ENCODE data around the gene ZNF771.

Gene ZNF771

DNA sequence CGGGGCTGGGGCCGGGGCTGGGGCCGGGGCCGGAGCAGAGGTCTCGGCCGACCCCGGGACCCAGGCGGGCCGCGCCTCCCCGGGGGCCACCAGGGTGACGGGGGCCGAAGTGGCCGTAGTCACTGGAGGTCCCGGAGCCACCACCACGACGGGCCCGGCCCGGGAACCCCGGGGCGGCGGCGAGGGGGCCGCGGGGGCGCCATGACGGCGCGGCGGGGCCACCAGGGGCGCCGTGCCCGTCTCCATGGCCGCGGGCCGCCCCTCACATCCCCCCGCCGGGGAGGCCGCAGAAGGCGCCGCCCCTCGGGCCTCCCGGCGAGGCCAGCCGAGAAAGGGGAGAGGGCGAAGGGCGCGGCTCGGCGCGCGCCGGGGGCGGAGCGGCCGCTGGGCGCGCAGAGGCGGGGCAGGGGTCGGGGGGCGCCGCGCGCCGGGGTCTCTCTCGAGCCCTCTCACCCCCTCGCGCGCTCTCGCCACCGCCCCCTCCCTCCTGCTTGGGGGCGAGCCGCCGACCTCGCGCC, 37.4 kb upstream of the ZNF771 start:
- peak overlapping the region; percentile 87 for H3K4me3 ChIP-seq (ENCODE audit: low read length)
- no peak for DNase-seq (ENCODE audit: low read depth)
- TF ChIP-seq, protein P1, sequence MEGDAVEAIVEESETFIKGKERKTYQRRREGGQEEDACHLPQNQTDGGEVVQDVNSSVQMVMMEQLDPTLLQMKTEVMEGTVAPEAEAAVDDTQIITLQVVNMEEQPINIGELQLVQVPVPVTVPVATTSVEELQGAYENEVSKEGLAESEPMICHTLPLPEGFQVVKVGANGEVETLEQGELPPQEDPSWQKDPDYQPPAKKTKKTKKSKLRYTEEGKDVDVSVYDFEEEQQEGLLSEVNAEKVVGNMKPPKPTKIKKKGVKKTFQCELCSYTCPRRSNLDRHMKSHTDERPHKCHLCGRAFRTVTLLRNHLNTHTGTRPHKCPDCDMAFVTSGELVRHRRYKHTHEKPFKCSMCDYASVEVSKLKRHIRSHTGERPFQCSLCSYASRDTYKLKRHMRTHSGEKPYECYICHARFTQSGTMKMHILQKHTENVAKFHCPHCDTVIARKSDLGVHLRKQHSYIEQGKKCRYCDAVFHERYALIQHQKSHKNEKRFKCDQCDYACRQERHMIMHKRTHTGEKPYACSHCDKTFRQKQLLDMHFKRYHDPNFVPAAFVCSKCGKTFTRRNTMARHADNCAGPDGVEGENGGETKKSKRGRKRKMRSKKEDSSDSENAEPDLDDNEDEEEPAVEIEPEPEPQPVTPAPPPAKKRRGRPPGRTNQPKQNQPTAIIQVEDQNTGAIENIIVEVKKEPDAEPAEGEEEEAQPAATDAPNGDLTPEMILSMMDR (conservative IDR thresholded peaks at IDR 0.05; ENCODE audit: low read depth, low read length): no peak

DNA sequence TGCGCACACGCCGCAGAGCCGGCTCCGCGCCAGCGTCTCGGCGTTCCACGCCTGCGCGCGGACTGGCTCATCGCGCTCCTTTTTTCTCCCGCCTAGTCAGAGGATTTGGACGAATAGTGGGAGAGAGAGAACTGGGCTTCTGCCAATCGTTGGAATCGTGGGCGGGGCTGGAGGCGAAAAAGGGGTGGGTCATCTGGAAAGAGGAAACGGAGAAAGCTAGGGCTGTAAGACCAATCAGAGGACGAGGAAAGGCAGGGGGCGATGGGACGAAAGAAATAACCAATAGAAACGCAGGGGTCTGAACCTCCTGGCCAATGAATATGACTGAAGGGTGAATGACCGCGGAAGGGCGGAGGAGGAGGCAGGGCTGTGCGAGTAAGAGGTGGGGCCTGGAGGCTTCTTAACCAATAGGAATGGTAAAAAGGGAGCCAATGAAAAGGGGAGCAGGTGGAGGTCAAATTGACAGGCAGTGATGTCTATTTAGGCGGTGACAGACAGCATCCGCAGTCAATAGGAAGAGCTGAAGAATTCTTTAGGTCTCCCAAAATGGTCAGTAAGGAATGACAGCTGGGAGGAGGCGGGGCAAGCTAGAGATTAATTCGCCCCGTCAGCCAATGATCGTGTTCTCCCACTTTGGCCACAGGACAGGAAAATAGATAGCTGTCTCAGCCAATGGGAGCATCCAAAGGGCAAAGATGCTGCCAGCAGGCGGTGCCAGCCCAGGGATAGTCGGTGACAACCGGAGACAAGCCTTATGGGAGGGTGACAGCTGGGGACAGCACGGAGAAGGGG, 36.8 kb upstream of the ZNF771 start, which contains the start of gene TBC1D10B:
TBC1D10B (minus strand) TSS at position 39 of the 792 bp plus-strand sequence. CDS start 311 bp downstream, outside the sequence.
- peak within 1 kb of the TSS; percentile 87 for H3K4me3 ChIP-seq (ENCODE audit: low read length)
- peak; percentile 100 for DNase-seq (ENCODE audit: low read depth)
- TF ChIP-seq, protein P1 (conservative IDR thresholded peaks at IDR 0.05; ENCODE audit: low read depth, low read length): peak; percentile 27

DNA sequence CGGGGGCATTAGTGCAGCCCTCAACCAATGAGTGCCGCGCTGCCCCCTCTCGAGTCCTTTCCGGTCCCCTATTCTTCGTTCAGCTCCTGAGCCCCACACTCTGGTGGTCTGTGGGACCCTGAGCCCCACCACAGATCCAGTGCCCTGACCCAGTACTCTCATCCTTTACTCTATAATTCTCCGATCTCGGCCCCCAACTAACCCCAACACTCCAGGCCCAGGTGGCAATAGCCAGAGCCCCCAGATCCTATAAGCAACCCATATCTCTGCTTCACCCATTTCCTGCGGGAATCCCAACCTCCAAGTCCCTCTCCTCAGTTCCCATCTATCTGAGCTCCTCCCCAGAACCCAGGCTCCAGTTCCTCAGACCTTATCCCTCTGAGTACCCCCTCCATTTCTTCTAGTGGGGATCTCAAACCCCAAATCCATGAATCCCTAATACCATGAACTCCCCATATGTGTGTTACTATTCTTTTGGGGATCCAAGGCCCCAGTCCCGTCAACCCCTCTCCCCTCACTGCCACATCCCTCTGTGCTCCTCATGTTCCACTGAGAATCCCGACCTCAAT, 36.1 kb upstream of the ZNF771 start:
- H3K4me3 ChIP-seq (ENCODE audit: low read length): peak overlapping the region; percentile 37
- DNase-seq (ENCODE audit: low read depth): no peak
- TF ChIP-seq, protein P1 (conservative IDR thresholded peaks at IDR 0.05; ENCODE audit: low read depth, low read length): no peak

DNA sequence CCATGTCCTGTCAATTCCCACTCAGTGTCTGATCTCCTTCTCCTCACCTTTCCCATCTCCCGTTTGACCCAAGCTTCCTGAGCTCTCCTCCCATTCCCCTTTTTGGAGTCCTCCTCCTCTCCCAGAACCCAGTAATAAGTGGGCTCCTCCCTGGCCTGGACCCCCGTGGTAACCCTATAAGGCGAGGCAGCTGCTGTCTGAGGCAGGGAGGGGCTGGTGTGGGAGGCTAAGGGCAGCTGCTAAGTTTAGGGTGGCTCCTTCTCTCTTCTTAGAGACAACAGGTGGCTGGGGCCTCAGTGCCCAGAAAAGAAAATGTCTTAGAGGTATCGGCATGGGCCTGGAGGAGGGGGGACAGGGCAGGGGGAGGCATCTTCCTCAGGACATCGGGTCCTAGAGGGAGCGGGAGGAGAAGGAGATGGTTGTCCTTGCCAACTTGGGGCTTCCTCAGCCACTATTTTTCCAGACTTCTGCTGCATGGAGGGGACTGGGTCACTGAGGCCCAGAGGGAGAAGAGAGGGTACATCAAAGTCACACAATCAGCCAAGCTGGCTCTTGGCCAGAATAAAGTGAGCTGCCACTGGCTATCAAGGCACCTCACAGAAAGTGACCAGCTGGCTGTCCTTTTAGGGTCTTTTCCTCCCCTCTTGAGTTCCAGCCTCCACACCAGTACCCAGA, 35.2 kb upstream of the ZNF771 start:
- no peak for DNase-seq (ENCODE audit: low read depth)
- no peak overlapping the region for H3K4me3 ChIP-seq (ENCODE audit: low read length)
- TF ChIP-seq, protein P1 (conservative IDR thresholded peaks at IDR 0.05; ENCODE audit: low read depth, low read length): no peak

DNA sequence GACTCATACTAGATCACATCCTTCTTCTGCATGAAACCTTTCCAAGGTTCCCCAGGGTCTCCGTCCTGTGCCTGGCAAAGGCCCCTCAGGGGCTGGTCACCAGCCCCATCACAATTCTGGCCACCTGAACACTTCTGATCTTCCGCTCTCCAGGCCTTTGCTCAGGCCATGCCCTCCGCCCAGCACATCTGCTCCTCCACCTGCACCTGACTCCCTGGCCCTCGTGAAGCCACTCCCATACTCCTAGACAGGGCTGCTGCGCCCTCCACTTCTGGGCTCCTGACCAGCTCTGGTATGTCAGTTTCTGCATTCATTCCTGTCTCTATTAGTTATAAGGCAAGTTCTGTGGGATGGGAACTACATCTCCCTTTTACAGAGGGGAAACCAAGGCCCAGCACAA, 34.7 kb upstream of the ZNF771 start:
- no peak overlapping the region for H3K4me3 ChIP-seq (ENCODE audit: low read length)
- TF ChIP-seq, protein P1 (conservative IDR thresholded peaks at IDR 0.05; ENCODE audit: low read depth, low read length): no peak
- DNase-seq (ENCODE audit: low read depth): no peak

DNA sequence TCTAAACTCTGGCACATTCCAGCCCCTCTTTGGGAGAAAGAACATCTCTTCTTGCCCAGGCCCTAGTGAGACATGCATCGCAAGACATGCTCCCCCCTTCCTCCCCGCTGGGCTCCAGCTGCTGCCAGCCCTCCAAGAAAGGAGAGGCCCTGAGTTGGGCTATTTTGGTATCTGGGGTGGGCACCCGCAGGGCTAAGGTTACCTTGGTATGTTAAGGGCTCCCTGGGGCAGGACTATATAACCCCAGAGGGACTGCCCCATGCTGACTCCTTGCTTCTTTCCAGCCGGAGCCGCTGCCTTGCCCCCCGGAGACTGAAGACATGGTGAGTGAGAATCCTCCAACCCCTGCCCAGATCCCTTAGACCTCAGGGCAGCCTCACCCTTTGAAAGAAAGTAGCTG, 32.9 kb upstream of the ZNF771 start, which contains the start of gene MYL11:
MYL11 (plus strand) TSS at position 265 of the 400 bp plus-strand sequence; CDS start at position 321, 56 bp downstream.
- TF ChIP-seq, protein P1 (conservative IDR thresholded peaks at IDR 0.05; ENCODE audit: low read depth, low read length): no peak
- no peak for DNase-seq (ENCODE audit: low read depth)
- H3K4me3 ChIP-seq (ENCODE audit: low read length): no peak within 1 kb of the TSS

Data from retinal pigment epithelial cell (primary cell).